Measurements from ENCODE around the gene RDH13. TPM values are rescaled to one million over a fixed set of nuclear protein-coding genes. Genes with fewer than 3 reads are reported as not detected.
"Not testable (repeated sequence)": the region's sequence is repeated elsewhere in the genome, so short reads cannot be mapped to it uniquely, and the experiment has no call there.

Gene RDH13
- total and polyA plus RNA-seq, 2 experiments from 2014 or later = 28.0 to 36.5 TPM

- TF ChIP-seq CTCF (conservative IDR thresholded peaks at IDR 0.05; ENCODE audit: low read depth in 2 of 2) (no peak), REST (IDR thresholded peaks at IDR 0.05; ENCODE audit: unreplicated experiment) (no peak), JUNB (IDR thresholded peaks at IDR 0.05; ENCODE audit: unreplicated experiment) (no peak)
Observed at GRCh38 chr19:55063492-55063843, 520 bp upstream of the RDH13 start (continued).

GRCh38 chr19:55060287-55060686 is 2.7 kb downstream of the RDH13 start:
- H3F3A ChIP-seq (replicated peaks; ENCODE audit: low read depth); H3K4me1 ChIP-seq (ENCODE audit: insufficient read depth); H3K9me3 Mint-ChIP-seq; H3K4me3 ChIP-seq; H3K27me3 ChIP-seq (ENCODE audit: insufficient read depth); H3K27ac ChIP-seq (ENCODE audit: low read depth); H3K4me3 Mint-ChIP-seq; H2AFZ ChIP-seq; ATAC-seq; DNase-seq (ENCODE audit: low spot score); H3K4me2 ChIP-seq; H3K9me2 ChIP-seq (ENCODE audit: insufficient read depth); H3K27ac Mint-ChIP-seq; H3K4me1 Mint-ChIP-seq: not testable (repeated sequence)
- Mint-ChIP-seq H3K36me3 (ENCODE audit: low read depth) (peaks cover 41% of the 10 kb centered on the region), H3K27me3 (ENCODE audit: insufficient read depth, low read depth, poor library complexity) (peaks cover 16% of the 10 kb centered on the region)
- H3K36me3 ChIP-seq (ENCODE audit: insufficient read depth) = peaks cover 25% of the 10 kb centered on the region
- H4K20me1 ChIP-seq (replicated peaks; ENCODE audit: insufficient read depth) = peaks cover 22% of the 10 kb centered on the region; the same call in 1 of the 2 replicates
- H3K79me2 ChIP-seq (replicated peaks; ENCODE audit: insufficient read depth) = peaks cover 20% of the 10 kb centered on the region

GRCh38 chr19:55058781-55059610 is 4.0 kb downstream of the RDH13 start:
- H3K79me2 ChIP-seq (replicated peaks; ENCODE audit: insufficient read depth) = peaks cover 20% of the 10 kb centered on the region
- TF ChIP-seq ZNF331 (CRISPR knock-in tag; IDR thresholded peaks at IDR 0.05; ENCODE audit: low read depth) = no peak
- TF ChIP-seq CREB1 (CRISPR knock-in tag; IDR thresholded peaks at IDR 0.05; ENCODE audit: low read depth) = no peak
- TF ChIP-seq POLR2AphosphoS5 (IDR thresholded peaks at IDR 0.05; ENCODE audit: low read depth) = no peak; the same call in none of the 2 replicates
- peak; percentile 13 to 45; a peak in 2 of 4 replicates for TF ChIP-seq CTCF (conservative IDR thresholded peaks at IDR 0.05; ENCODE audit: low read depth in 2 of 2)
- no peak for TF ChIP-seq ZNF114 (CRISPR knock-in tag; IDR thresholded peaks at IDR 0.05)
- H3K4me3 Mint-ChIP-seq = no peak overlapping the region
- H3K4me3 ChIP-seq = no peak overlapping the region
- no peaks in the 10 kb centered on the region for H3K9me2 ChIP-seq (ENCODE audit: insufficient read depth)
- no peaks in the 10 kb centered on the region for H3K27me3 ChIP-seq (ENCODE audit: insufficient read depth)
- DNase-seq (ENCODE audit: low spot score) (peak; percentile 27), ATAC-seq (no peak)
- peaks cover 14% of the 10 kb centered on the region for H3K27me3 Mint-ChIP-seq (ENCODE audit: insufficient read depth, low read depth, poor library complexity)
- H3K27ac ChIP-seq (ENCODE audit: low read depth) = peak overlapping the region; percentile 14; the same call in 1 of the 2 replicates
- peaks cover 50% of the 10 kb centered on the region for H3K36me3 Mint-ChIP-seq (ENCODE audit: low read depth)
- H3K36me3 ChIP-seq (ENCODE audit: insufficient read depth) = peaks cover 34% of the 10 kb centered on the region
- H3K4me1 Mint-ChIP-seq = peaks cover 2% of the 10 kb centered on the region; the same call in 1 of the 3 replicates
- H3K9me3 Mint-ChIP-seq = no peaks in the 10 kb centered on the region
- no peaks in the 10 kb centered on the region; the same call in 1 of the 2 replicates for H3K4me1 ChIP-seq (ENCODE audit: insufficient read depth)
- H3K27ac Mint-ChIP-seq = no peak overlapping the region
- 0 out of 2 replicates have a peak, but pooled peaks cover 5% of the 10 kb centered on the region for H3F3A ChIP-seq (replicated peaks; ENCODE audit: low read depth)
- peaks cover 22% of the 10 kb centered on the region; the same call in 1 of the 2 replicates for H4K20me1 ChIP-seq (replicated peaks; ENCODE audit: insufficient read depth)
- H3K4me2 ChIP-seq = no peak overlapping the region
- no peak overlapping the region for H2AFZ ChIP-seq
